Lower leg skin (tissue), 3 donors: ENCODE results near the gene THBS4.

Source experiments
- CTCF ChIP-seq, 3 donors: fragments of 450-650 bp; IDR thresholded peaks; one replicate each; pipeline ENCODE4 v1.5.1; 2016; ENCODE audit warnings: antibody characterized with exemption in 3 of 3, mild to moderate bottlenecking in 3 of 3, moderate library complexity in 2 of 3
- POLR2A ChIP-seq, 2 donors: fragments of 450-650 bp; IDR thresholded peaks; one replicate each; pipeline ENCODE4 v1.6.1; 2016 to 2017; ENCODE audit warnings: antibody characterized with exemption in 2 of 2, mild to moderate bottlenecking in 1 of 2, moderate library complexity in 1 of 2

- TF ChIP-seq CTCF (IDR thresholded peaks at IDR 0.05): no peak
- TF ChIP-seq POLR2A (IDR thresholded peaks at IDR 0.05): no peak
Observed at GRCh38 chr5:80057099-80057498, 22.0 kb downstream of the THBS4 start.
